ENCODE results near the gene GRIP2.

DNA sequence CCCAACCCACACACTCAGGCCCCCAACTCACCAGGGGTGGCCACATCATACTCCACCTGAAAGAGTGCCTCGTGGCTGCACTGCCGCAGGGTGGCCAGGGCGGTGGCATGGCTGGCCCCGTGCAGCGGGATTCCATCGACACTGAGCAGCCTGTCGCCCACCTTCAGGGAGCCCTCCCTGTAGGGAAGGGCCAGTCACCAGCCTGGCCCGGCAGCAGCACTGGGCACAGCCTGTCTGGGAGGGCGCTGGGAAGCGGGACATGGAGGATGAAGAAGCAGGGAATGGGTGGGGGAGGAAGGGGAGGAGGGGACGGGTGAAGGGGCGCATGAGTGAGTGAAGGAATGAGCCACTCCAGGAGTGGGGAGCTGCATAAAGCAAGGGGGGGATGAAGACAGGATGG, 18.5 kb downstream of the GRIP2 start:
- TF ChIP-seq, protein P1, sequence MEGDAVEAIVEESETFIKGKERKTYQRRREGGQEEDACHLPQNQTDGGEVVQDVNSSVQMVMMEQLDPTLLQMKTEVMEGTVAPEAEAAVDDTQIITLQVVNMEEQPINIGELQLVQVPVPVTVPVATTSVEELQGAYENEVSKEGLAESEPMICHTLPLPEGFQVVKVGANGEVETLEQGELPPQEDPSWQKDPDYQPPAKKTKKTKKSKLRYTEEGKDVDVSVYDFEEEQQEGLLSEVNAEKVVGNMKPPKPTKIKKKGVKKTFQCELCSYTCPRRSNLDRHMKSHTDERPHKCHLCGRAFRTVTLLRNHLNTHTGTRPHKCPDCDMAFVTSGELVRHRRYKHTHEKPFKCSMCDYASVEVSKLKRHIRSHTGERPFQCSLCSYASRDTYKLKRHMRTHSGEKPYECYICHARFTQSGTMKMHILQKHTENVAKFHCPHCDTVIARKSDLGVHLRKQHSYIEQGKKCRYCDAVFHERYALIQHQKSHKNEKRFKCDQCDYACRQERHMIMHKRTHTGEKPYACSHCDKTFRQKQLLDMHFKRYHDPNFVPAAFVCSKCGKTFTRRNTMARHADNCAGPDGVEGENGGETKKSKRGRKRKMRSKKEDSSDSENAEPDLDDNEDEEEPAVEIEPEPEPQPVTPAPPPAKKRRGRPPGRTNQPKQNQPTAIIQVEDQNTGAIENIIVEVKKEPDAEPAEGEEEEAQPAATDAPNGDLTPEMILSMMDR (tag by site-specific recombination; IDR thresholded peaks at IDR 0.05): no peak
- TF ChIP-seq ZNF24 (tag by site-specific recombination; IDR thresholded peaks at IDR 0.05) (no peak), ZNF707 (tag by site-specific recombination; IDR thresholded peaks at IDR 0.05) (no peak), ZNF175 (tag by site-specific recombination; IDR thresholded peaks at IDR 0.05) (no peak), TCF7L2 (IDR thresholded peaks at IDR 0.05; ENCODE audit: borderline replicate concordance, low read depth, low read length) (no peak), ZNF214 (tag by site-specific recombination; IDR thresholded peaks at IDR 0.05; ENCODE audit: borderline replicate concordance) (no peak), ZNF521 (tag by site-specific recombination; IDR thresholded peaks at IDR 0.05) (no peak)
